SHP77 treated with DMSO at 0.1 percent for 48 hours (cell line): Measurements from ENCODE around the gene CHRDL2.

Experiments
- DNase-seq: peaks from one replicate; lab custom pipeline; 2025; lab: John Stamatoyannopoulos, UW

CHRDL2 gene

DNA sequence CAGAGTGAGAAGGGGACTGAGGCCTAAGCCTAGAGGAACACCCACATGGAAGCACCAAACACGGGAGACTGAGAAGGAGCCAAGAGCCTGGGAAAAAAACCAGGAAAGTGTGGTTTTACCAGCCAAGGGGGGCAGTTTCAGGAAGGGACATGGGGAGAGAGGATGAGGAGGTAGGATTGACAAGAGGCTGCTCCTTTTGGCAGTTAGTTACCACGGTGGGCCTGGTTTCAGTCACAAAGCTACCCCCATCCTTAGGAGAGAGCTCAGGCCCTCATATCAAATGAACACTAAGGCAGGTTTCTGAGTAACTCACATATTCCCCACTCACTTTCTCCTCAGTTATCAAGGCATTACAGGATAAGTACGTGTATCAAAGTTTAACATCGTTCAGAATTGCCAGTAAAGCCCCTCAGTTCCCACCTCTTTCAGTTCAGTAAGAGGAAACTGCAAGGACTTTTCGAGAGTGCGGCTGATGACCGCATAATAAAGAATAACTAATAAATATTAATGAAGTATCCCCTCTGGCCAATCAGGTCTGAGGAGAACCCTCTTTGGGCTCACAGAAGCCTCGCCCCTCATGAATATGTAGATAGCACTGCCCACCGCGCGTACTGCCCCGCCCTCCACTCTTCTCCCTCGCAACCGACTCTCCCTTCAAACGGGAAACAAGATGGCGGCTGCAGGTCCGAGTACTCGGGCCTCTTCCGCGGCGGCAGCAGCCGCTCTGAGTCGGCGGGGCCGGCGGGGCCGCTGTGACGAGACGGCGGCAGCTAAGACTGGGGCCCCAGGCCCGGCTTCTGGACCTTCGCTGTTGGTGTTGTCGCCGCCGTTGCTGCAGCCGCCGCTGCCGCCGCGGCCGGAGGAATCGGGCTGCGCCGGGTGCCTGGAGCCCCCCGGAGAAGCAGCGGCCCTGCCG is 17.2 kb upstream of the CHRDL2 start, which contains the start of gene RNF169:
RNF169 (plus strand) TSS at position 639 of the 916 bp plus-strand sequence; CDS start at position 671, 32 bp downstream.
- peak; percentile 95 for DNase-seq

DNA sequence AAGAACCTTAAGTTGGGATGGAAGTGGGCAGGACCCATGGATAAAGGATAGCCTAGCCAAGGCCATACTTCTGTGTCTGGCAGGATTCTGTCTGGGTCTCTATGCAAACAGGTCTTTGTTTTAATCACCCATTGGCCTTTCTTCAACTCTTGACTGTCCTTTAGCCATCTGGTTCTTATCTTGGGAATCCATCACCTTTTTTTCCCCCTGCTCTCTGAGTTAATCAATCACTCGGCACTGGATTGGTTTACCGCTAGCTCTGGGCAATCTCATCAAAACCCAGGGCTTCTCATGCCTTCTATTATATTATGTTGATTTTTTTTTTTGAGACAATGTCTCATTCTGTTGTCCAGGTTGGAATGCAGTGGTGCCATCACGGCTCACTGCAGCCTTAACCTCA is 15.6 kb upstream of the CHRDL2 start:
- no peak for DNase-seq

- no peak for DNase-seq
Observed at GRCh38 chr11:74744277-74744676, 13.1 kb upstream of the CHRDL2 start.

GRCh38 chr11:74743640-74744039 is 12.4 kb upstream of the CHRDL2 start:
- DNase-seq, result no peak

- DNase-seq, result no peak
Observed at GRCh38 chr11:74742070-74742469, 10.8 kb upstream of the CHRDL2 start.

- peak; percentile 51 for DNase-seq
Observed at GRCh38 chr11:74739546-74740270, 8.5 kb upstream of the CHRDL2 start.

GRCh38 chr11:74736031-74736430 is 4.8 kb upstream of the CHRDL2 start:
- DNase-seq, result no peak

DNA sequence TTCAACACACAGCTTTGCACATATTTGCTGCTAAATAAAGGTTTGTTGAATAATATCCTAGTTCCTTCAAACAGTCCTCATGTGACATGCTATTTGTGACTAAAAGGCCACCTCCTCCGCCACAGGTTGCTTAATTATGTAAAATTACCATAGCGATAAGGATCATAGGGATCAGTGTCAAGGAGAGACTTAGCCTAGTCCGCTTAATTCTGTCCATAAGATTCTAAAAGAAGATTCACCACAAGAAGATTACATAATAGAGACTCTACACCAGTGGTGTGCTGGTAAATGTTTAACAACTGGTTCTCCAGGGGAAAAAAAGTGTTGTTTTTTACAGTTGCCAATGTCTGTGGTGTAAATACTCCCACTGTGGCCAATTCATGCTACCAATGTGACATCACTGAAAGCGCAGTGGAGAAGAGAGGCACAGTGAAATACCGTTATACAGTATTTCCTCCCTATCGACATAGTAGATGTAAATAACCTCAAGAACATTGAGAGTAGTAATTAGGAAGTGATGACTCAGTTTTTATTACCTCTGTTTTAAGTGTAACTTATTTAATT is 4.2 kb upstream of the CHRDL2 start:
- no peak for DNase-seq

DNA sequence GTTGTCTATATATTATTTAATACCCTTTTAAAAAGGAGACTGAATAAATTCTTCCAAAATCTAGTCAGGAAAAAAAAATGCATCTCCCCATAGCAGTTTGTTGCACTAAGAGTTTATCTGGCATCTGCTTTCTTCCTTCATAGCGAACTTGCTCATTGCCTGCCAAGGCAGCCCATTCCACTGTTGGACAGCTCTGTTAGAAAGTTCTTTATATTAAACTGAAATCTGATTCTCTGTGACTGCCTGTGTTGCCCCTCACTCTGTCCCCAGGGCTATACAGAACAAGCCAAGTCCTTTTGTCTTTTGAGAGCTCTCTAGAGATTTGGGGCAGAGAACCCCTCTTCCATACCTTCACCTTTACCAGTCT is 3.3 kb upstream of the CHRDL2 start:
- no peak for DNase-seq

- DNase-seq, result no peak
Observed at GRCh38 chr11:74730571-74731260, 510 bp downstream of the CHRDL2 start.

DNA sequence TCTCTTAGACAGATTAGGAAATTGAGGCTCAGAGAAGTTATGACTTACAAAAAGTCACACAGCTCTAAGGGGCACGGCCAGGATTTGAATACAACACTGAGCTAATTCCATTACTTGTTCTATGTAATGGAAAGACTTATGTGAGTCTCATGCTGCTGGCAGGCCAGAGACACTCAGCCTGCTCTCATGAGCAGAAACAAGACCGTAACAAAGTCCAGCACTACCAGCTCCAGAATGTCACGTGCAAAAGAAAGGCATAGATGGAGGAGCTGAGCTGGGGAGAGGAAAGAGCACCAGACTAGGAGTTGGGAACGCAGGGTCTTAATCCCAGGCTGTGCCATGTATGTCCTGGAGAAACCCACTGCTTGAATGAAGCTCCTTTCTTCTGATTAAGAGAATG is 1.8 kb downstream of the CHRDL2 start:
- no peak for DNase-seq

- DNase-seq, result peak; percentile 55
Observed at GRCh38 chr11:74726547-74727182, 4.6 kb downstream of the CHRDL2 start.

DNA sequence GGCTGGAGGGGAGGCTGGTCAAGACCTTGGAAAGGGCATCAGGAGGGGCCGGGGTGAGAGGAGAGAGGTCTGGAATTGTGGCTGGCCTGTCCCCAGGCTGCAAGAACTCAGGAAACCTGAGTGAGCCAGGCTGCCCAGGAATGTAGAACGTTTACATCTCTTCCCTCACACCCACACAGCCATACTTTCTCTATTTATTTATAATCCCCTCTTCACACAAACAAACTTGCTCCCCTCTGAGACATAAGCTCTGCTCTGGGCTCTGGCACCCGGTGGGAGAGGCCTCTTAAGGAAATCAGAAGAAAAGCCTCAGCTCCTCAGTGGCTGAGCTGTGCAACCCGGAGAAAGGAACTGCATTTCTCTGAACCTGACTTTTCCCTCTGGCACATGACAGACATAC is 5.5 kb downstream of the CHRDL2 start:
- no peak for DNase-seq

DNA sequence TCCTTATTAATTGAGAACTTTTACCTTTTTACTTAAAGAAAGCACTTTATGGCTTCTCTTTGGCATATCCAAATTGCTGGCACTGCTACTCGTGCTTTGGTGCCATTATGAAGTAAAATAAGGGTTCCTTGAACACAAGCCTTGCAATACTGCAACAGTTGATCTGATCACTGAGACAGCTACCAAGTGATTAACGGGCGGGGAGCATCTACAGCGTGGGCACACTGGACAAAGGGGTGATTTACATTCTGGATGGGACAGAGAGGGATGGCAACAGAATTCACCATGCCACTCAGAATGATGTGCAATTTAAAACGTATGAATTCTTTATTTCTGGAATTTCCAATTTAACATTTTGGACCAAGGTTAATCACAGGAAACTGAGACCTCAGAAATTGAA is 7.7 kb downstream of the CHRDL2 start:
- no peak for DNase-seq

DNA sequence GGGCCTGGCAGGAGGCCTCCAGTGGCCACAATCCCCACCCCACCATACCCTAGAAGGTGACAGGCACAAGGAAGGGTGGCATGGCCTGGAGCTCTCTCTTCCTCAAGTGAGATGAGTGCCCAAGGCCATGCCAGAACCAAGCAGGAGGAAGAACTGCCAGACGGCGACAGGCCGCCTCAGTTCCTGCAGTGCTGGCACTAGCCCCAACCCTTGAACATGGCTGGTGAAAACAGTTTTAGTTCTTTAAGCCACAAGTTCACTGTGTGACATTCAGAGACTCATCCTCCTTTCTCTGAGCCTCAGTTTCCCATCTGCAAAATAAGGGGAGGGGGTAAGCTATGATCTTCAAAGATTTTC is 9.8 kb downstream of the CHRDL2 start:
- DNase-seq, result no peak

GRCh38 chr11:74720596-74721478 is 10.4 kb downstream of the CHRDL2 start:
- DNase-seq, result no peak

DNA sequence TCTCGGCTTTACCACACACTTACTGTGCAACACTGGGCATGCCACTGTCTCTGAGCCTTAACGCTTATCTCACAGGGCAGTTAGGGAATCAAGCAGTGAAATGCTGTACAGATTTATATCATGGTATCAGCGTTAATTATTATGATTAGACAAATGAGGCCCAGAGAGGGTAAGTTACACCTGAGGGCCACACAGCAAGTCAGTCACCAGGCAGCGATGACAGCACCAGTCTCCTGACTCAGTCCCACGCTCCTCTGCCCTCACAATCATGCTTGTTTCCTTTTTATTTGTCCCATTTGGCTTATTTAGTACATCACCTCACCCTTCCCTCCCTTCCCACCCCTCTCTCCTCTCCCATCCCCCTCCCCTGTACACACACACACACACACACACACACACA is 12.2 kb downstream of the CHRDL2 start:
- no peak for DNase-seq

GRCh38 chr11:74717221-74717969 is 13.8 kb downstream of the CHRDL2 start:
- DNase-seq, result no peak

GRCh38 chr11:74714904-74715303 is 16.3 kb downstream of the CHRDL2 start:
- DNase-seq, result no peak

GRCh38 chr11:74713686-74714085 is 17.5 kb downstream of the CHRDL2 start:
- DNase-seq, result no peak
